Stimulated activated CD4-positive, alpha-beta T cell treated with anti-CD3 and anti-CD28 coated beads, Interleukin-1b, Interleukin-23, amount 100 ng/mL, for 48 hours (primary cell): Measurements from ENCODE around the gene MEAF6.
A peak's percentile ranks its signal among the peaks of the same experiment; 100 is the strongest.
"Not testable (repeated sequence)": the region's sequence is repeated elsewhere in the genome, so short reads cannot be mapped to it uniquely, and the experiment has no call there.

Experiments used
- DNase-seq: peaks from one replicate; pipeline ENCODE4 v3.0.0-alpha.2; 2020

Gene MEAF6

DNA sequence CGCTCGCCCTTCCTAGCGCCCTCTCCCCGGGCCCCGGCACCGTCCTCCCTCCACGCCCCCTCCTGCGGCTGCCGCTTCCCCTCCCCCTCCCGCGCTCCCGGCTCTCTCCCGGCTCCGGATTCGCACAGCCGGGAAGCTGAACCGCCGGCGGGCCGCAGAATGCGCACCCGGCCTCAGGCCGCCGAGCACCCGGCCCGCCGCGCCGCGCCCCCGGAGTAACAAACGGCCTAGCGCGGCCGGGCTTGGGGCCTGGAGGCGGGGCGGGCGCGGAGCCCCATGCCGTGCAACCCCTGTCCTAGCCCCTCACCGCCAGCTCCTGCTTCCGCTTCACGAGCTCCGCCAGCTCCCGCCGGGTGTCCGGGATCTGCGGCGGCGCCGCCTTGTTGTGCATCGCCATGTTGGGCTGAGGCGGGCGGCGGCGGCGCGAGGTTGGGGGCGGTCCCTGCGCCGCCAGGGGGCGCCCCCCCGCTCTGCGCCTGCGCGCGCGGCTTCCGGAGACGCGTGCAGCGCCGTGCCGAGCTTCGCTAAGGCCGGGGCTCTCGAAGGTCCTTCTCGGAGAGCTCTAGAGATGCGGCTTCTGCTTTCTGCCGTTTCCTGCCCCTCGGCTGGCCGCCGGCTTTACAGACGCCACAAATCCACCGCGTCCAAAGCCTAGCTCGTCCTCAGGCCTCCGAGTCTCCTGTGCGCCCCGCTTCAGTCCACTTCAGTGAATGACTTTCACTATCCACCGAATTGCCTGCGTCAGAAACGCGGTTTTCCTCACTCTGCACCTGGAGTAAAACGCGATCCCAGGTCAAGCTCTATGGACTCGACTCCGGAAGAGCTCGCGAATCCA lies at the start of gene MEAF6:
Gene MEAF6, minus strand, starts transcription at position 417 of the 835 bp plus-strand sequence. Its CDS starts 20 bp downstream, at position 397.
- DNase-seq: peak; percentile 76

DNA sequence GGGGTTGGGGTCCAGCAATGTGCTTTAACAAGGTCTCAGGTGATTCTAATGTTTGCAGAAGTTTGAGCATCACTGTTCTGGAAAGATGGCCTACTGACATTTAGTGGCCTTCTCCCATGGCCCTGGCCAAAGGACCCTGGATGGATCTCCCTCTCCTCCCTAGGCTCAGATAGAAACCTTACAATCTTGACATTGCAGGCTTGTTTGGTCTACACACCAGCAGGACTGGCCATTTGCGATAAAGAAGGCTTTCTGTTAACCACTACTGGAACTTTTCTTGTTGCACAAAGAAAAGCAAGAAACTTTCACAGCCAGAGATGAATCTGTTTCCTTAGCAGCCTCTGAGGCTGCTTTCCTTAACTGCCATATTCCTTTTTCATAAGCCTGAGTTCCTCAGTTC lies 48.4 kb upstream of the MEAF6 start:
- DNase-seq: no peak

DNA sequence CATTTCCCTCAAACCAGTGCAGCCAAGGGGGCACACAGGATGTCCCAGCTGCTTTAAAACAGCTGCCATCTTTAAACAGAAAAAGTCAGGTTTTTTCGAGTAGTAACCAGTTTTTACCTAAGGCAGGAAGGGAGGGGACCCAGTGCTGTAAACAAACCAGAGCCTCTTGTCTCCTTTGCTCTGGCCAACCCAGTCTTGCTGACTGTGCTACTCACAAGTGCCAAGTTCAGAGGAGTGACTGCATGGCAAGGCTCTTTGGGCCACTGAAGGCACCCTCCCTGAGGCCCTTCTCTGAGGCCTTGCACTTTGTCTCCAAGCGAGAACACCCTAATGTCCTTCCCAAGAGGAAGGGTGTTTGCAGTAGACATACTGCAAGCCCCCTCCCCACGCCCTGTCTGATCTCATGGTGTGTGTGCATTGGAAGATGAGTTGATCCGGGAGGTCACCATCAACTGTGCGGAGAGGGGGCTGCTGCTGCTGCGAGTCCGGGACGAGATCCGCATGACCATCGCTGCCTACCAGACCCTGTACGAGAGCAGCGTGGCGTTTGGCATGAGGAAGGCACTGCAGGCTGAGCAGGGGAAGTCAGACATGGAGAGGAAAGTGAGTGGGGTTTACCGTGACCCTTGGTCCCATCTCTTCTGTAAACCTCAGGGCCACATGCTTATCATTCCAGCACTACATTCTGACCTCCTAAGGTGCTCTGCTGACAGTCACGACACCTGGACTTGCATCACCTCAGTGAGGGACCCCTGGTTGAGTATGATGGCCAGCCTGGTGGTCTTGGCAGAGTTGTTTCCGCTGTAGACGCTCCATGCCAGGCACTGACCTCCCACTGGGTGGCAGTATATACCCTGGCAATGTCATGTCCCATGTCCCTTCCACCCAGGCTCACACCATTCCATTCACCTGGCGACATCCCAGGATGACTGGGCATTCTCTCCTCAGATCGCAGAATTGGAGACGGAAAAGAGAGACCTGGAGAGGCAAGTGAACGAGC lies 46.9 kb upstream of the MEAF6 start:
- DNase-seq: peak; percentile 25

DNA sequence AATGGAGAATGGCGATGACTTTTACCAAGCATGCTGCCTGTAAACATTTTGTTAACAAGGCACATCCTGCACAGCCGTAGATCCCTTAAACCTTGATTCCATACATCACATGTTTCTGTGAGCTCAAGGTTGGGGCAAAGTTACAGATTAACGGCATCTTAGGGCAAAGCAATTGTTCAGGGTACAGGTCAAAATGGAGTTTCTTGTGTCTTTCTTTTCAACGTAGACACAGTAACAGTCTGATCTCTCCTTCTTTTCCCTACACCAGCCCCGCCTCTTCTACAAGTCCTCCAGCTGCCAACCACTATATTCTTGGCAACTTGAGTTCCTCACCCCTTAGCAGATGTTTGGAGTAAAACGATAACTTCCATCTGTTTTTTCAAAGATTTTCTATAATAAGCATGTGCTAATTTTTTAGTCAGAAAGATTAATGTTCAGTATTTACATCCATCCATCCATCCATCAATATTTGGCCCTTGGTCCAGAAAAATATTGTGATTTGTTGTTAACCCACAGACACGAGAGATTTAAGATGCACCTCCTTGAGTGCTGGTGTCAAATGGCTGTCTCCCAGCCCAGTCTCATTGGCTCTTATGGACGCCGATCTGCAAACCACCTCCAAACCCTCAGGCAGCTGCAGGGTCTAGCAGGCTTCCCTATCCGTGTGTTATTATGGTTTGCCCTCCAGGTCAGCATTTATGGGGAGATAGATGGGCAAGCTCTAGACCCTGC lies 46.0 kb upstream of the MEAF6 start:
- no peak for DNase-seq

DNA sequence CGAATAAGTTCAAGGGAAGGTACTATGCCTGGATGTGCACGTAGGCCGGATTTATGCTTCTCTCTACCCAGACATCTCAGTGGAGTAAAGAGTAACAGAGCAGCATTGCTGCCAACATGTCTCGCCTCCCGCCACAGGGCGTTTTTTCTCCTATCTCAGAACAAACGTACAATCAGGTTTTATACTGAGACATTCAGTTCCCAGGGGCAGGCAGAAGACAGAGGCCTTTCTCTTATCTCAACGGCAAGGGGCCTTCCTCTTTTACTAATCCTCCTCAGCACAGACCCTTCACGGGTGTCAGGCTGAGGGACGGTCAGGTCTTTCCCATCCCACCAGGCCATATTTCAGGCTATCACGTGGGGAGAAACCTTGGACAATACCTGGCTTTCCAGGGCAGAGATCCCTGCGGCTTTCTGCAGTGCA lies 45.4 kb upstream of the MEAF6 start:
- not testable (repeated sequence) for DNase-seq

DNA sequence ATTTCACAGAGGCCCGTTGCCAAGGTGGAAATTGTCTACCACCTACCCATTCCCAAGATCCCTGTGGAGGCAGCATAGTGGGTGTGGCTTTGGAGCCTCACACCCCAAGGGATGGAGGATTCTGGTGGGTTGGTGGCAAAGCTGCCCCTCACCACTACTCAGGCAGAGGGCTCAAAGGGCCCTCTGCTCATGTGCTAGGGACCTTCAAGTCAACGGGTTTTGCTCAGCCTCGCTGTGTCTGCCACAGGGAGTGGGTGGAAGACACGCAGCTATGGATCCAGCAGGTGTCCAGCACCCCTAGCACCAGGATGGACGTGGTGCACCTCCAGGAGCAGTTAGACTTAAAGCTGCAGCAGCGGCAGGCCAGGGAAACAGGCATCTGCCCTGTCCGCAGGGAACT lies 44.5 kb upstream of the MEAF6 start:
- no peak for DNase-seq

DNA sequence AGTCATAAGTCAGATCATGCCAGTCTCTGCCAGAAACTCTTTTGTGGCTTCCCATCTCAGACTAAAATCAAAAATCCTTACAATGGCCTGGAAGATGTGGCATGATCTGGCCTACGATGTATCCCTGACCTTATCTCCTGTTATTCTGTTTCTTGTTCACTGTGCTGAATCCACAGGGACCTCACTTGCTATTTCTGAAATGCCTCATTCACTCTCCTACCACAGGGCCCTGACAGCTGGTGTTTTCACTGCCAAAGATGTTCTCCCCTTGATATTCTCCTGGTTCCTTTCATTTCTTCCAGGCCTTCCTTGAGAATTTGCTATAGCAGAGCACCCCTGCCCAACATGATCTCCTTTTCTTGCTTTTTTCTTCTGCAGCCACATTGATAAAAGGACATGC lies 43.8 kb upstream of the MEAF6 start:
- DNase-seq: no peak

DNA sequence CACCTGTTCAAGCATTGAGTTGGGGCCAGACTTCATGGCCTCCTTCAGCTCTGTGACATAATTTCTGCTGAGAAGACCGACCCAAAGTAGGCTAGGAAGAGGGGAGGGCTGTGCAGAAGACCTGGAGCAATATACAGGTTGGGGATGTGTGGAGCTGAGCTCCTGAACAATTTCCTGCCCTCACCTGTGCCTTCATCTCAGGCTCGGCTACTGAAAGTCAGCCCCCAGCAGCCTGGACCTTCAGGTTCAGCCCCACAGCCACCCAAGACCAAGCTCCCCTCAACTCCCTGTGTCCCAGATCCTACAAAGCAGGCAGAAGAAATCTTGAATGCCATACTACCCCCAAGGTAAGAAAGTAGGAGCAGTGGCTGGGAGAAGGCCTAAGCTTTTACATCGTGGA lies 42.8 kb upstream of the MEAF6 start:
- DNase-seq: no peak

DNA sequence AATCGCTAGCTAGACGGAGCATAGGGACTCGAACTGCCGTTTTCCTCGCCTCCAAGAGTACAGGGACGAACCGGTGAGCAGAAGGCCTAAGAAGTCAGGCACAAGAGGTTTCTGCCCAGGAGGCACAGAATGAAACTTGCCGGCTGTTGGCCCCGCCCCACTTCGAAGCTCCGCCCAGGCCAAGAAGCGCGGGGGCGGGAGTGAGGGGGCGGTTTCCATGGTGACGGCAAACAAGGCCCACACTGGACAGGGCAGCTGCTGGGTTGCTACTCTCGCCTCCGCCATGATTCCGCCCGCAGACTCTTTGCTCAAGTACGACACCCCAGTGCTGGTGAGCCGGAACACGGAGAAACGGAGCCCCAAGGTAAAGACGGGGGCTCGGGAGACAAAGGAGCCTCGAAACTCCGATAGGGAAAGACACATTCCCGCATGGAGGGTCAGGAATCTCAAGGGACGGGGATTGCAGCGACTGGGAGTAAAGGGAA lies 42.2 kb upstream of the MEAF6 start, which contains the start of gene DNALI1:
Gene DNALI1, plus strand, starts transcription at position 229 of the 485 bp plus-strand sequence. Its CDS starts 55 bp downstream, at position 284.
- DNase-seq: peak; percentile 48

DNA sequence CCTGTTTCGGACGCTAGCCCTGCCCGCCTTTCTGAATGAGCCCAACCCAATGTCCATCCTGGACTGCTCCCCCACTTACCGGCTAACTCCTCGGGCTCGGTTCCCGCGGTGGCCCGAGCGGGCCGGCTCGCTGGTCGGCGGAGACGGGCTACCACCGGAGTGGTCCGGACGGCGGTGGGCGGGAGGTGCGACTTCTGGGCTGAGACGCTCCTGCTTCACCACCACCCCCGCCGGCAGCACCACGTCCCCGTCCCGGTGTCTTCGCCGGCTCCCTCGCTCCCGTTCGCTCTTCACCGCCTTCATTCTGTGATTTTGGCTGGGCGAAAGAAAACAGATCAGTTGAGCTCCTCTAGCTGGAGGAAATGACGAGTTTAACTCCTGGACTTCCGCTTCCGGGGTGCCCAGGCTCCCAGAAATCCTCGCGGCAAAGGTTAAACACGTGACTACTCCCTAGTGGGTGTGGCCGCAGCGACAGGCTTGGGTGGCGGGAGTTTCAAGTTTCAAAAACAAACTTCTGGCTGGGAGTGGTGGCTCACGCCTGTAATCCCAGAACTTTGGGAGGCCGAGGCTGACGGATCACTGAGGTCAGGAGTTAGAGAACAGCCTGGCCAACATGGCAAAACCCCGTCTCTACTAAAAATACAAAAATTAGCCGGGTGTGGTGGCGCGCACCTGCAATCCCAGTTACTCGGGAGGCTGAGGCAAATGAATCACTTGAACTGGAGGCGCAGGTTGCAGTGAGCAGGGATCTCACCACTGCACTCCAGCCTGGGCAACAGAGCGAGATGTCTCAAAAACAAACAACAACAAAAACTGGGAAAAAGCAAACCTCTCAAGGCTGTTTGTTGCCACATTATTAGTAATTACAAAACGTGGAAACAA lies 39.6 kb upstream of the MEAF6 start, which contains the start of gene SNIP1:
Gene SNIP1, minus strand, starts transcription at position 367 of the 882 bp plus-strand sequence. Its CDS starts 64 bp downstream, at position 303.
- DNase-seq: peak; percentile 92

DNA sequence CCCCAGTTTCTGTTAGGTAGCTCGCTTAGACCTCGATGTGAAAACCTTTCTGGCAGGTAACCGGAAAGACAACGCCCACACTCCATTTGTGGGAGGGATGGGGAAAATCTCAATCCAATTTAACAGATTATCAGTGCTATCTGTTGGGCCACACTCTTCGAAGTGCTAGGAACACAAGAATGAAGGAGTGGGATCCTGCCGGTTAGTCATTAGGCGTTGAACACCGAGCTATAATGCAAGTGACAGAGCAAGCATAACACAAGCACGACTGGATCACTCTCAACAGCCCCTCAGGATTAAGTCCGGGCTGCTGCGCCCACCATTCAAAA lies 39.0 kb upstream of the MEAF6 start:
- DNase-seq: no peak

DNA sequence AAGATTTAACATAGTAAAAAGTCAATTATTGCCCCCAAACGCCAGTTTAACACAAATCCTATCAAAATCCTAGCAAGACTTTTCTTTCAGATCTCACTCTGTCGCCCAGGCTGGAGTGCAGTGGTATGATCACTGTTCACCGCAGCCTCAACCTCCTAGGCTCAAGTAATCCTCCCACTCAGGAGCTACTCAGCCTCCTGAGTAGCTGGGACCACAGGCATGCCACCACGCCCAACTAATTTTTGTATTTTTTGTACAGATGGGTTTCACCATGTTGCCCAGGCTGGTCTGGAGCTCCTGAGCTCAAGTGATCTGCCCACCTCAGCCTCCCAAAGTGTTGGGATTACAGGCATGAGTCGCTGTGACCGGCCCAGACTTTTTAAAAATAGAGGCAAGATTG lies 34.8 kb upstream of the MEAF6 start:
- no peak for DNase-seq

DNA sequence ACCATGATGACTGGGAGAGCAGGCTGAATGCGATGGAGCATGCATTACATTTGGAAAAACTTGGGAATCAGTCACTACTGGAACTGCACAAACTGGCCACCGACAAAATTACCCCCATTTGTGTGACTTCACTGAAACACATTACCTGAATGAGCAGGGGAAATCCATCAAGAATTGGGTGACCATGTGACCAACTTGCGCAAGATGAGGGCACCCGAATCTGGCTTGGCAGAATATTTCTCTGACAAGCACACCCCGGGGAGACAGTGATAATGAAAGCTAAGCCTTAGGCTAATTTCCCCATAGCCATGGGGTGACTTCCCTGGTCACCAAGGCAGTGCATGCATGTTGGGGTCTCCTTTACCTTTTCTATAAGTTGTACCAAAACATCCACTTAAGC lies 30.5 kb upstream of the MEAF6 start:
- DNase-seq: no peak

DNA sequence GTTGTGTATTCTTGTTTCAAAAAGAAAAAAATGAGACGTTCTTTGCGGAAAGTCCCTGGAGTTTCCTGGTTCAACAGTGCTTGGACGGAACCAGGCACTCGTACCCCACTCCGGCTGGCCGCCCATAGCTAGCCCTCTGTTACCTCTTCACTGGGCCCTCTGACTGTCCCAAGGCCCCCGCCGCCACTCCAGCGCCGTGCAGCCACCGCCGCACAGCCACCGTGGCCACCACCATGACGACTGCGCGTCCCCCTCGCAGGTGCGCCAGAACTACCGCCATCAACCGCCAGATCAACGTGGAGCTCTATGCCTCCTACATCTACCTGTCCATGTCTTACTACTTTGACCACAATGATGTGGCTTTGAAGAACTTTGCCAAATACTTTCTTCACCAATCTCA lies 30.0 kb upstream of the MEAF6 start:
- DNase-seq: no peak

DNA sequence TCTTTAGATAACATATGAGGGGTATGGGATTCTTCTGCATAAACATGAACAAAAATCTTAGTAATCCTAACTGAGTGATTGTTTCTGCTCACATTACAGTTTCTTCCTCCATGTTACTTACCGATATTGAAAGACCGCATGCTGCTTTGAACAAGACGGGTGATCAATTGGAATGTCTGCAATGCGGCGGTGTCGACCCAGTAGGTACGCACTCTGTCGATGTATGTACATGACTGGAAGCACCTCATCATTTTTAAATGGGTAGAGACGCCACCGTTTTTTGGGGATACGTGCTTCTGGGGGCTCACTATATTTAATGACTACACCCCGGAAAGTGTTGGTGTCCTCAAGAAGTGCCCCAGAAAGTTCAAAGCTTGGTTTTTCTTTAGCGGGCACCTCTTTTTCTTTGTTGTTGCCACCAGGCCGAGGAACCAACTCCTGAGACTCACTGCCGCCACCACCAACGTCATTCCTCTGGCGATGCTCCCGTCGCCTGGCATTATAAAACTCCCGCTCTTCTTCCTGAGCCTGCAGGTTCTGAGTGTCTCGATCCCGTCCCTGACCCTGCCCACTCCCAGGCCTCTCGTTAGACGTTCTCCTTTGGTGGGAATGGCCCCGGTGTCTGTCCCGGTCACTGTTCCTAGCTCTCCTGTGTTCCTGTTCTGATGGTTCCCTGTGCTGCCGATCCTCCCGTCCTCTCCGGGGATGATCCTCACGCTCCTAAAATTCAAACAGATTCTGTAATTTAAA lies 25.6 kb upstream of the MEAF6 start:
- DNase-seq: no peak

DNA sequence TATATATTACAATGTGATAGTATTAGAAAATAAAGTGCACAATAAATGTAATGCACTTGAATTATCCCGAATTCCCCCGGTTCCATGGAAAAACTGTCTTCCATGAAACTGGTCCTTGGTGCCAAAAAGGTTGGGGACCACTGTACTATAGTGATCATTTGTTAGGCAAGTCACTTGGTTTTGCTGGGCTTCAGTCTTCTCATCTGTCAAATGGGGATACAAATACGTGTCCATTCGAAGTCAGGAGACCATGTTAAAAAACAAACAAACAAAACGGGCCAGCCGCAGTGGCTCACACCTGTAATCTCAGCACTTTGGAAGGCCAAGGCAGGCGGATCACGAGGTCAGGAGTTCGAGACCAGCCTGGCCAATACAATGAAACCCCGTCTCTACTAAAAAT lies 24.6 kb upstream of the MEAF6 start:
- not testable (repeated sequence) for DNase-seq

DNA sequence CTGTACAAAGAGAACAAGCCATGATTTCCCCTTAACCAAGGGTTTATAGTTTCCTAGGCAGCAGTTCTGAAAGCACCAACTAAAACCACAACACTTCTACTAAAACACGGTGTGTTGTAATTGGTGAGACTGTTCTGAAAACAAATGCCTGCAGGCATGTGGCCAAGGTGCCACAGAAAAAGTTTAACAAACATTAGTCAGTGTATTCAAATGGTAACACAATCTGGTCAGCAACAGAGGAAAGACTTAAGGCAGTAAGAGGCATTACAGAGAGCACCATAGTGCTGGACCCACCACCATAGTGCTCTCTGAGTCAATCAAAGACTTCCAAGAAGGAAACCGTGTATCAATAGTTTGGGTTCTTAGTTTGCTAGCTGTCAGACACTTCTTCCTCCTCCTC lies 22.8 kb upstream of the MEAF6 start:
- peak; percentile 24 for DNase-seq

DNA sequence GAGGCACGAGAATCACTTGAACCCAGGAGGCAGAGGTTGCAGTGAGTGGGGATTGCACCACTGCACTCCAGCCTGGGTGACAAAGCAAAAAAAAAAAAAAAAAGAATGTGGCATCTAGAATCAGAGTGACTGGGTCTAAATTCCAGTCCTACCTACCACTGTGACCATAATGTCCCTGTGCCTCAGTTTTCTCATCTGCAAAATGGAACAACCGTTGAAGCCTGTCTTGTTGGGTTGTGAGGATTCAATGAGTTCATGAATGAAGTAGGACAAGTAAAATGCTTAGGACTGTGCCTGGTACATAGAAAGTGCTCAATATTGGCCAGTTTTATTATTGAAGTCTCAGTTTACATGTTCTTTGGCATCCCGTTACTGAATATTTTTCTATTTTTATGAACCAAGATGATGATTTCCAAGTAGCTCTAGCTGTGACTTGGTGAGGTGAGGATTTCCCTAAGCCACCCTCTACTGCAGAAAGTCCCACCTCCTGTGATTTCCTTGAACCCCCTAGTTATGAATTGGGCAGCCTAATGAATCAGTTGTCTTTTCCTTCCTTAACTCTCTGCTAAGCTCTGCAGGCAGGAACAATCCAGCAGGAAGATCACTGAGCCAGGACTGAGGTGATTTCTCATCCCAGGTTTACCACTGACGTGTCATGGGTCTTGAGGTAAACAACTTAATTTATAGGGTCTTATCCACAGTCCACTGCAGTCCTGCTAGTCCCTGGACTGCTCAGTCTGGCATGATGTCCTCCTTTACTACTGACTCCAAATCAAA lies 18.9 kb upstream of the MEAF6 start:
- DNase-seq: no peak

DNA sequence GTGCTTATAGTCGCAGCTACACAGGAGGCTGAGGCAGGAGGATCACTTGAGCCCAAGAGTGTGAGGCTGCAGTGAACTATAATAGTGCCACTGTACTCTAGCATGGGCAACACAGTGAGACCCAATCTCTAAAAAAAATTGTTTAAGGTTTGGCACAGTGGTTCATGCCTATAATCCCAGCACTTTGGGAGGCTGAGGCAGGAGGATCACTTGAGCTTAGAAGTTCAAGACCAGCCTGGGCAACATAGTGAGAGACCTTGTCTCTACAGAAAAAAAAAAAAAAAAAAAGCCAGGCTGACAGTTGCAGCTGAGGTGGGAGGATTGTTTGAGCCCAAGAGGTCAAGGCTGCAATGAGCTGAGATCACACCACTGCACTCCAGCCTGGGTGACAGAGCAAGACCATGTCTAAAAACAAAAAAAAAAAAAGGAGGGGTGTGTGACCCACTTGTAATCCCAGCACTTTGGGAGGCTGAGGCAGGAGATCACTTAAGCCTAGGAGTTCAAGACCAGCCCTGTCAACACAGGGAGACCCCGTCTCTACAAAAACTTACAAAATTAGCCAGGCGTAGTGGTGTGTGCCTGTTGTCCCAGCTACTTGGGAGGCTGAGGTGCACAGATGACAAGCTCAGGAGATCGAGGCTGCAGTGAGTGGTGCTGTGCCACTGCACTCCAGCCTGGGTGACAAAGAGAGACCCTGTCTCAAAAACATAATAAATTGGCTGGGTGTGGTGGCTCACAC lies 18.0 kb upstream of the MEAF6 start:
- DNase-seq: not testable (repeated sequence)
